ENCODE data around the gene AXIN2.
"Not testable (repeated sequence)": the region's sequence is repeated elsewhere in the genome, so short reads cannot be mapped to it uniquely, and the experiment has no call there.

The AXIN2 gene

GRCh38 chr17:65515959-65516948 is 45.2 kb downstream of the AXIN2 start:
- no peak for DNase-seq (ENCODE audit: low read depth)

GRCh38 chr17:65515512-65515911 is 45.9 kb downstream of the AXIN2 start:
- DNase-seq (ENCODE audit: low read depth) = no peak

GRCh38 chr17:65514541-65514940 is 46.9 kb downstream of the AXIN2 start:
- DNase-seq (ENCODE audit: low read depth) = no peak

- DNase-seq (ENCODE audit: low read depth) = no peak
Measured at GRCh38 chr17:65514082-65514481, 47.4 kb downstream of the AXIN2 start.

GRCh38 chr17:65511316-65511715 is 50.1 kb downstream of the AXIN2 start:
- no peak for DNase-seq (ENCODE audit: low read depth)

GRCh38 chr17:65509032-65509431 is 52.4 kb downstream of the AXIN2 start:
- no peak for DNase-seq (ENCODE audit: low read depth)

GRCh38 chr17:65504673-65505072 is 56.8 kb downstream of the AXIN2 start:
- DNase-seq (ENCODE audit: low read depth) = not testable (repeated sequence)

- no peak for DNase-seq (ENCODE audit: low read depth)
Measured at GRCh38 chr17:65504141-65504540, 57.3 kb downstream of the AXIN2 start.

GRCh38 chr17:65503557-65503956 is 57.9 kb downstream of the AXIN2 start:
- DNase-seq (ENCODE audit: low read depth) = no peak

GRCh38 chr17:65498816-65499215 is 62.6 kb downstream of the AXIN2 start:
- DNase-seq (ENCODE audit: low read depth) = no peak

GRCh38 chr17:65496801-65497200 is 64.6 kb downstream of the AXIN2 start:
- no peak for DNase-seq (ENCODE audit: low read depth)

- DNase-seq (ENCODE audit: low read depth) = no peak
Measured at GRCh38 chr17:65495122-65496055, 66.1 kb downstream of the AXIN2 start.

GRCh38 chr17:65489413-65490155 is 71.9 kb downstream of the AXIN2 start:
- DNase-seq (ENCODE audit: low read depth) = no peak

GRCh38 chr17:65488665-65489064 is 72.8 kb downstream of the AXIN2 start:
- no peak for DNase-seq (ENCODE audit: low read depth)

- DNase-seq (ENCODE audit: low read depth) = no peak
Measured at GRCh38 chr17:65487990-65488389, 73.5 kb downstream of the AXIN2 start.

GRCh38 chr17:65487161-65487560 is 74.3 kb downstream of the AXIN2 start:
- DNase-seq (ENCODE audit: low read depth) = no peak

GRCh38 chr17:65485388-65486299 is 75.8 kb downstream of the AXIN2 start:
- no peak for DNase-seq (ENCODE audit: low read depth)

GRCh38 chr17:65484405-65484804 is 77.0 kb downstream of the AXIN2 start:
- not testable (repeated sequence) for DNase-seq (ENCODE audit: low read depth)

- no peak for DNase-seq (ENCODE audit: low read depth)
Measured at GRCh38 chr17:65483438-65483837, 78.0 kb downstream of the AXIN2 start.

GRCh38 chr17:65482201-65482600 is 79.2 kb downstream of the AXIN2 start:
- no peak for DNase-seq (ENCODE audit: low read depth)

- no peak for DNase-seq (ENCODE audit: low read depth)
Measured at GRCh38 chr17:65479282-65479681, 82.2 kb downstream of the AXIN2 start.

All from HS-27A (cell line).